Fibroblast of lung (primary cell): ENCODE measurements around the gene CLSTN1.

Source experiments
- CTCF ChIP-seq, 2 donors: IDR thresholded peaks in 1 of 2; conservative IDR thresholded peaks in 1 of 2; 1 replicate in 1 of 2; 2 replicates in 1 of 2; pipeline ENCODE4 v1.5.1; 2011 to 2012; ENCODE audit warnings: low read length in 2 of 2, control low read depth in 1 of 2, inconsistent platforms in 1 of 2, low read depth in 1 of 2, mild to moderate bottlenecking in 1 of 2
- EZH2 ChIP-seq: IDR thresholded peaks from 2 replicates; pipeline ENCODE4 v1.5.1; 2012; ENCODE audit warnings: low read length, control low read depth, mild to moderate bottlenecking; ENCODE audit errors: missing control alignments

GRCh38 chr1:9844106-9844505, 20.3 kb upstream of the CLSTN1 start:
- TF ChIP-seq EZH2 (no peak), CTCF (conservative IDR thresholded peaks at IDR 0.05 in 1 of 2, IDR thresholded peaks at IDR 0.05 in 1 of 2; ENCODE audit: low read depth in 1 of 2, low read length in 2 of 2) (no peak)
